ENCODE results near the gene NR2F1.

The NR2F1 gene

GRCh38 chr5:93635991-93636390, 53.0 kb downstream of the NR2F1 start:
- DNase-seq (ENCODE audit: low read depth in 1 of 2, low spot score in 1 of 2): no peak

GRCh38 chr5:93636837-93637236, 53.8 kb downstream of the NR2F1 start:
- no peak for DNase-seq (ENCODE audit: low read depth in 1 of 2, low spot score in 1 of 2)

GRCh38 chr5:93637697-93638096, 54.7 kb downstream of the NR2F1 start:
- no peak for DNase-seq (ENCODE audit: low read depth in 1 of 2, low spot score in 1 of 2)

- no peak for DNase-seq (ENCODE audit: low read depth in 1 of 2, low spot score in 1 of 2)
Measured at GRCh38 chr5:93642526-93642925, 59.5 kb downstream of the NR2F1 start.

Measured in activated CD4-positive, alpha-beta T cell treated with anti-CD3 and anti-CD28 coated beads, Interleukin-2, amount 50 U/mL, for 24 hours (primary cell).